HG03103 (cell line): ENCODE results near the gene DLGAP5.

ENCODE experiments used
- ATAC-seq: cut with Tn5 transposase; IDR thresholded peaks from one replicate; pipeline ENCODE4 v1.9.1; 2021; ENCODE audit warnings: low read depth; ENCODE audit not compliant: unreplicated experiment

Gene DLGAP5, protein sequence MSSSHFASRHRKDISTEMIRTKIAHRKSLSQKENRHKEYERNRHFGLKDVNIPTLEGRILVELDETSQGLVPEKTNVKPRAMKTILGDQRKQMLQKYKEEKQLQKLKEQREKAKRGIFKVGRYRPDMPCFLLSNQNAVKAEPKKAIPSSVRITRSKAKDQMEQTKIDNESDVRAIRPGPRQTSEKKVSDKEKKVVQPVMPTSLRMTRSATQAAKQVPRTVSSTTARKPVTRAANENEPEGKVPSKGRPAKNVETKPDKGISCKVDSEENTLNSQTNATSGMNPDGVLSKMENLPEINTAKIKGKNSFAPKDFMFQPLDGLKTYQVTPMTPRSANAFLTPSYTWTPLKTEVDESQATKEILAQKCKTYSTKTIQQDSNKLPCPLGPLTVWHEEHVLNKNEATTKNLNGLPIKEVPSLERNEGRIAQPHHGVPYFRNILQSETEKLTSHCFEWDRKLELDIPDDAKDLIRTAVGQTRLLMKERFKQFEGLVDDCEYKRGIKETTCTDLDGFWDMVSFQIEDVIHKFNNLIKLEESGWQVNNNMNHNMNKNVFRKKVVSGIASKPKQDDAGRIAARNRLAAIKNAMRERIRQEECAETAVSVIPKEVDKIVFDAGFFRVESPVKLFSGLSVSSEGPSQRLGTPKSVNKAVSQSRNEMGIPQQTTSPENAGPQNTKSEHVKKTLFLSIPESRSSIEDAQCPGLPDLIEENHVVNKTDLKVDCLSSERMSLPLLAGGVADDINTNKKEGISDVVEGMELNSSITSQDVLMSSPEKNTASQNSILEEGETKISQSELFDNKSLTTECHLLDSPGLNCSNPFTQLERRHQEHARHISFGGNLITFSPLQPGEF

DNA sequence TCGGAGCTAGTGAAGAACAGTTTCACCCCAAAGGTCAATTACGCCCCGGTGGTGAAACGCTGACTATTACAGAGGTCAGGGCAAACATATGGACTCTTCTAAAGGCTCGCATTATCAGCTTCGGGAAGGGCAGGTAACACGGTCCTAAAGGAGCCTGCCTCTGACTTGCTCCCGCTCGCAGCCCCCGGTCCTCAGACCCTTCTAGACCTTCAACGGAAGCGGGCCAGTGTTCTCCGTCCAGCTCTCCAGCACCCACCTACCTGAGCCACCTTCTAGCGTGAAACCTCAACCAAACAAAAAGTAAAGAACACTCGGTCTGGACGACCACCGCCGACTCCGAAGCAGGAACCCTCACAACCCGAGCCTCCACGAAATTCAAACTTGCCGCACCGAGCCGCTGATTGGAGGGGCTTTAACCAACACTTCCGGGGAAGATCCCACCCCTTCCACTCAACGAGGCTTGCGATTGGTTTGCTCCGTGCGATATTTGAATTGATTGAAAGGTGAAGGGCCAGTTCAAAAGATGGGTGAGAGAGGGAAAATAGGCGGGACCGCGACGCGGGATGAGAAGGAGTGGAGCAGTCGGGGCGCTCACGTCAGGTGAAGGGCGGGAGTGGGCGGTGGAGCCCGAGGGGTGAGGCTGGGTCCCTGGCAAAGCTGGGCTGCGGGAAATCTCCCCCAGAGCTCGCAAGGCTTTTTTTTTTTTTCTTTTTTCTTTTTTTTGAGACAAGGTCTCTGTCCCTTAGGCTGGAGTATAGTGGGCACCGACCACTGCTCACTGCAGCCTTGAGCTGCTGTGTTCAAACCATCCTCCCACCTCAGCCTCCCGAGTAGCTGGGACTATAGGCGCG lies at the start of gene DLGAP5:
Gene DLGAP5, minus strand, starts transcription at position 383 of the 851 bp plus-strand sequence. CDS start 2,406 bp downstream, outside the sequence.
- peak; percentile 94 for ATAC-seq

DNA sequence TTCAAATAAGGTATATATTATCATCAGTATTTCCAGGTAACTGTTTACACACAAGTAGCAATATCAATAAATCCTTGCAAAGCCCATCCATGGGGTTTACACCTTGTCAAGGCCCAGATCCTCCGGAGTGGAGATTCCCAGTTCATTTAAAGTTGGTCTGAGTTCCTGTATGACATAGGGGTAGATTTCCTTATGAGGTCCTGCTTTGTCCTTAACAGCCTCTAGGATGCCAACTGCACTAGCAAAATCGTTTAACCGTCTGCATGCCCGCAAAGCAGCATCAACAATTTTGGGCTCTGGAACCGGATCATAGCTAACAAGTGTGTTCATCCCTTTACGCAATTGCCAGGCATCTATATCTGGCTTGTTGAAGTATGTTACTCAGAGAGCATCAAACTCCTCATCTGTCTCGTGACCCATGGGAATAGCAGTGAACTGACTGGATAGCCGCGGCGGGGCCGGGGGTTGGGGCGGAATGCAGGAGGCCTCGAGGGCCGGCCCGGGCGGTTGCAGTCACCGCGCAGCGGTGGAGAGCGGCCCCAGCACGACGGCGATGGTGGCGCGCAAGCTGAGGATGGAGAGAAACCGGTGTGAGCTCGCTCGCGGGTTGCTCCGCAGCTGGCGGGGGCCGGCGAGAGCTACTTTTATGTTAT lies 49.3 kb upstream of the DLGAP5 start:
- ATAC-seq, result no peak

DNA sequence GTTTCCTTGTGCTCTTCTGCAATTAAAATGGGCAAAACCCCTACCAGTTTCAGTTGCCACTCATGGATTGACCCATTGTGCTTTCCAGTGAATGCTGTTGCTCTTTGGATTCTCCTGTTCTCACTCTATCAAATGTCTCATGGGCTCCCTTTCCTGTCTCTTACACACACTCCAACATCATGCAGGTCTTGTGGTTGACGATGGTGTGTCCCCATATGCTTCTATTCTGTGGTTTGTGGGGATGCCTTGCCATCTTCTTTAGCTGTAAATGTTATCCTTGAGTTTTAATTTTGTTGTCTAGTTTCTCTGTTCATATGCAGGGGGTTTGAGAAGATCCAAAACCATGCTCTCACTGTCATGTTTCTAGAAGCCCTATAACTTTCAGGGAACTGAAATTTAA lies 47.9 kb upstream of the DLGAP5 start:
- no peak for ATAC-seq

DNA sequence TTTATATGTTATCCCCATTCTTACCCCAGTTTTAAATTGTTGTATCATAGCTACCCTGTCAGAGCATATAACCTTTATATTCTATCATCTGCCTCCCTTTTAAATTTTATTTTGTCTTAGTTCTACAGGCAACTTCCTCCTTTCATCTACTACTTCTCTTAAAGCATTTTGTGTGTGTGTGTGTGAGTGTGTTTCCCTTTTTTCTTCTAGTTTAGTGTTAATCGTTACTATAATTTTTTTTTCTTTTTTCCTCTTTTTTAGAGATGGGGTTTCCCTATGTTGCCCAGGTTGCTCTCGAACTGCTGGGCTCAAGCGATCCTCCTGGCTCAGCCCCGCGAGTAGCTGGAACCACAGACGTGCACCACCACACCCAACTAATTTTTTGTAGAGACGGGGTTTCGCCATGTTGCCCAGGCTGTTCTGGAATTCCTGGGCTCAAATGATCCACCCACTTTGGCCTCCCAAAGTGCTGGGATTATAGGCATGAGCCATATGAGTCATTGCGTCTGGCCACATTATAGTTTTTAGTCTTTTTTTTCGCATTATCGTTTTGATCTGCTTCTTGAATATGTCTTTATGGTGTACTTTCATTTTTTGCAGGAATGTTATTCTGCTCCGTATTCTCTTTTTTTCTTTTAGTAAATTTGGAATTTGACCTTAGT lies 46.8 kb upstream of the DLGAP5 start:
- ATAC-seq, result no peak

DNA sequence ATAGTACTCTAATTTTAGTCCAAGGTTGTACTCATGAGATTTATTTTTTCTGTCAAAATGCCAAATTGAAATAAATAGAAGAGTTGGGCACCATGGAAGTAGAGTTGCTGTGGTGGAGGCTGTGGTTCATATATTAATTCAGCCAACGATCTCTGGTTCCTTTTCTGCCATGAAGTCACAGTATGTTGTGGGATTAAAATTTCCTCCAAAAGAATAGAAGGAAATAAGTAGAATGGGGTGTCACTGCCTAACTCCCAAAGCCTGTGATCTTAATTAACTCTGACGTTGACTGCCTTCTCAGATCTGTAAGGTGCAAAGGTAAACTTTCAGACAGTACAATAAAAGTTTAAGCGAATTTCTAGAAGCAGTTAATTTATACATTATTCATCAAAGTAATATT lies 42.2 kb upstream of the DLGAP5 start:
- ATAC-seq, result no peak

DNA sequence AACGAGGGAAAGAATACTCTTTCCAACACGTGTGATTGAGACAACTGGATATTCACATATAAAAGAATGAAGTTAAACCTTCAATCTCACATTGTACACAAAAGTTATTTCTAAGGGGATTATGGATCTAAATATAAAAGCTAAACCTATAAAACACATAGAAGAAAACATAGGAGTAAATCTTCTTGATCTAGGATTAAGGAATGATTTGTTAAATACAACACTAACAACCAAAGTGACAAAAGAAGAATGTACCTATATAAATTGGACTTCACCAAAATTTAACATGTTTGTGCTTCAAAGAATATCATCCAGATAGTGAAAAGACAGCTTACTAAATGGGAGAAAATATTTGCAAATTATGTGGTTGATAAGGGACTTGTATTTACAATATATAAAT lies 36.9 kb upstream of the DLGAP5 start:
- ATAC-seq, result no peak

DNA sequence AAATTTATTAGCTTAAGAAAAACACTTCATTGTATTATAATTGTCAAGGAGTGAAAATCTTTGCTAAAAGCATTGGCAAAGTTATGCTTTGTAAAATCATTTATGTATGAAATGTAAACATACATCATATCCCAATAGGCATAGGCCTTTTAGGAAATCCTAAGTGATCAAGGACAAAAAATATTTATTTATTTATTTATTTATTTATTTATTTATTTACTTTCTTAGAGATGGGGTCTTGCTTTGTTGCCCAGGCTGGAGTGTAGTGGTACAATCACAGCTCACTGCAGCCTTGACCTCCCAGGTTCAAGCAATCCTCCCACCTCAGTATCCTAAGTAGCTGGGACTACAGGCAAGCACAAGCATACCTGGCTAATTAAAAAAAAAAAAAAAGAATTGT lies 32.0 kb upstream of the DLGAP5 start:
- ATAC-seq, result no peak

DNA sequence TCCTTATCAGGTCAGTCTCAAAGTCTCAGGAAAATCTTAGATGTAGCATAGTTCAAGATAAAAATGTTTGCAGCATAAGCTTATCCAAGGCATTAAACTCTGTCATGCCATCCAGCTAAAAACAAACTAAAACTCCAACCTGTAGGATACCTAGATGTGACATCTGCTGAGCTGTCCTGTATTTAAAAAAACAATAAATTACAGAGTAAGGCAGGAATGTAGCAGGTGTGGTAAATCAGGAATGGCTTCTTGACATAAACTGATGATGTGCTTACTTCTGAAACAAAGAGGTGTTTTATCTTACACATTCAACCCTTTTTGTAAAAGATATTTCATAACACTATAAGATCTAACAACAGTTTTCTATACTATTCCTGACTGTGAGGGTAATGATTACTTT lies 30.6 kb upstream of the DLGAP5 start:
- no peak for ATAC-seq

DNA sequence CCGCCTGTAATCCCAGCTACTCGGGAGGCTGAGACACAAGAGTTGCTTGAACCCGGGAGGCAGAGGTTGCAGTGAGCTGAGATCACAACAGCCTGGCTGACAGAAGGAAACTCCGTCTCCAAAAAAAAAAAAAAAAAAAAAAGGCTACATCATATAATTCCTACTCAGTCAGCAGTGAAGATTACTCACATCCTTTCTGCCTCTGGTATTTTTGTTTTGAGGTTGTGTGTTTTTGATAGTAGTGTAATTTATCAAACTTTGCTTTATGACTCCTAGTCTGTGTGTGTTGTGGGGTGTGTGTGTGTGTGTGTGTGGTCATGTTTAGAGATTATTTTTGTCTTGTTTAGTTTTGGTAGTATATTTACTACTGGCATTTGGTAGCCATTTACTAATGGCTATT lies 29.8 kb upstream of the DLGAP5 start:
- no peak for ATAC-seq

DNA sequence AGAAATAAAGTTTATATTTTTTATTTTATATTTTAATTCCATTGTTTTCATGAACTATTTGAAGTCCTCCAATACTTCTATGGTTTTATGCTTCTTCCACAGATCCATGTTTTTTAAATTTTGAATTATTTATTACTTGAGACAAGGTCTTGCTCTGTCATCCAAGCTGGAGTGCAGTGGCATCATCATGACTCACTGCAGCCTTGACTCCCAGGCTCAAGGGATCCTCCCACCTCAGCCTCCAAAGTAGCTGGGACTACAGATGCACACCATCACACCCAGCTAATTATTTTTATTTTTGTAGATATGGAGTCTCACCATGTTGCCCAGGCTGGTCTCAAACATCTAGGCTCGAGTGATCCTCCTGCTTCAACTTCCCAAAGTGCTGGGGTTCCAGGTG lies 28.8 kb upstream of the DLGAP5 start:
- no peak for ATAC-seq

DNA sequence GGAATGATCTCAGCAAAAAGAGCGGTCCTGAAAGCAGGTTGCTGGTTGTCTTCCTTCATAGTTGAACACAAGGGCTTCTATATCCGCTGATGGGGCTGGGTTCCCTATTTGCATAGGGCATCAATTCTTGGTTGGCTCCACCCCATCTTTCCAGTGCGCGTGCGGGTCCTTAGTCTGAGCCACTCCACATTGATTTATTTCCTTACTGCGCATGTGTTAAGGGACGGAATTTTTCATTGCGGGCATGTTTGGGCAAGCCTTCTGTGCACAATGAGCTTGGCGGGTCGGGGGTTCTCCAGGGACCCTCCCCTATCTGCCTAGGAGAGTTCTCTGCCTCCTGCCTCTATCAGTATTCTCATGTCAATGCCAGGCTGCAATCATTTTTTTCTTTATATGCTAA lies 21.2 kb upstream of the DLGAP5 start:
- no peak for ATAC-seq

DNA sequence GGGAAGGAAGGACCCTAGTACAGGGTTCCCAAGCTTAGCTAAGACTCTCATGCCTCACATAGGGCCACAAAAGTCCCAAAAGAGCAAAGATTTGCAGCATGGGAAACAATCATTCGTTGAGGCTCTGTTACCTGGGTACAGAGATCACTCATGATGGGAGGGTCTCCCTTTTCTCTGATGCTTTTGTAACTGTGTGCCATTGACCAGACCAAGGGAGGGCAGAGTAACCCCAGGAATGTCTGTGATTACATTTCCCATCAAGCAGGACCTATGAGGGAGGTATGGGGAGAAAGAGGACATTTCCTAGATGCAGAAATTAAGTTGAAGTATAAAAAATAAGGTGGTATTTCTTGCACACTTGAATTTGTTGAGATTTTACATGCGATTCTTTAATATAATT lies 16.4 kb upstream of the DLGAP5 start:
- no peak for ATAC-seq

DNA sequence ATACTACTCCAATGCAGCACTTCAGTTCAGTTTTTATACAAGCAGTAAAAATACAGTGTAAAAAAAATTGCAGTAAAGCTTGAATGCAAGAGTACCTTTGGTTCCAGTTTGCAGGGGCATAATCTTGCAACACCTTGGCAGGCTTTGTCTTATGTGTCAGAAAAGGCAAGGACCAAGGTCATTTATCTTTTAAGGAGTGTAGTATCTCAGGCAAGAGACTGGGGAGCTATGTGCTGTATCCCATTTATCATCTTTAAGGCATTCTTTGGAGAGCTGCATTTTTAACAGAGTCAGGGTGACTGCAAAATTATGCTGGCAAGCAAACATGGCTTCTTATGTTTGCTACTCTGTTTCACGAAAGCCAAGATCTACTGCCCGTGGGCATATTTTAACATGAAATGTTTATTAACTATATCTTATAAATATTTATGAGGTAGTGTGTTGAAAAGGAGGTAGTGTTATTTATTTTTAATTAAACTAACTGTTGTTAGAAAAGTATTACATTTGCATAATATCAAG lies 14.8 kb upstream of the DLGAP5 start:
- no peak for ATAC-seq

DNA sequence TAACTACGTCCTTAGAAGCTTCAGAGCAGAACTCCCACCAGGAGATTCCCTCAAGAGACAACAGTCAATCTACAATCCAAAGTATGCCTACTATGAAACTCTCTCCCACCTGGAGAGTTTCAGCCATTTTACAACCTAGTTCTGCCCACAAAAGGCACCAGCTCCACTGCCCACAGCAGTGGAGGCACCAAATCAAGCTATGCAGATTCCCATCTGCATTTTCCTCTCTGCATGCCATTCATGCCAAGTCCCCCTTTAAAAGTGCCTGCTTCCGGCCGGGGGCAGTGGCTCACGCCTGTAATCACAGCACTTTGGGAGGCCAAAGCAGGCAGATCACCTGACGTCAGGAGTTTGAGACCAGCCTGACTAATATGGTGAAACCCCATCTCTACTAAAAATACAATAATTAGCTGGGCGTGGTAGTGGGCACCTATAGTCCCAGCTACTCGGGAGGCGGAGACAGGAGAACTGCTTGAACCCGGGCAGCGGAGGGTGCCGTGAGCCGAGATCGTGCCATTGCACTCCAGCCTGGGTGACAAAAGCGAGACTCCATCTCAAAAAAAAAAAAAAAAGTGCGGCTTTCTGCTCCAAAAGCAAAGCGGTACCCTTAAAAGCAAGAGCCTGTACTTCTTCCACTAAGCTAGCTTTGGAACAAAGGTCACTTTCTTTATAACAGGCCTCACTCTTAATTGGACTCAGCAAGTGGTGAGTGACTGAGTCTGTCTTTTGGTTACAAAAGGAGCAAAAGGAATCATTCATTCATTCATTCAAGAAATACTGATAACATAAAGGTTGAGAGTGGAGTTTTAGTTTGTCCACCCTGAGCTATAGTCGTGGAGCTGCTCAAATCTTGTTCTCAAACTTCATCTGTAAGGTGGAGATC lies 10.1 kb upstream of the DLGAP5 start:
- no peak for ATAC-seq

DNA sequence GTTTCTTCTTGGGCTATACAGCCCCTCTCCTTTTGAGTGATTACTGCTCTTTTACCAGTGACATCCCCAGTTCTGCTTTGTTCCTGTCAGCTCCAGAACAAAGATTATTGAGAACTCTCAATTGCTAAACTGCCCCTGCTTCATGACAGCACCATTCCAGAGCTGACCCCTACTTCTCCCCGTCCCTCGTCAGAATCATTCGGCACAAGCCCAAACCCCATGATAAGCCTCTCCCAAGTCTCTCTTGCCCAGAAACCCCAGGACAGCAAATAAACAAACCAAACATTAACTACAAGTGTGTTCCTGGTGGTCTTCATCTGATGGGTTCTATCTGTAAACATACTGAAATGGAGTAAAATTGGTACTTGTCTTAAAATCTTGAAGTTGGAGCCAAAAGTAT lies 9.3 kb upstream of the DLGAP5 start:
- no peak for ATAC-seq

DNA sequence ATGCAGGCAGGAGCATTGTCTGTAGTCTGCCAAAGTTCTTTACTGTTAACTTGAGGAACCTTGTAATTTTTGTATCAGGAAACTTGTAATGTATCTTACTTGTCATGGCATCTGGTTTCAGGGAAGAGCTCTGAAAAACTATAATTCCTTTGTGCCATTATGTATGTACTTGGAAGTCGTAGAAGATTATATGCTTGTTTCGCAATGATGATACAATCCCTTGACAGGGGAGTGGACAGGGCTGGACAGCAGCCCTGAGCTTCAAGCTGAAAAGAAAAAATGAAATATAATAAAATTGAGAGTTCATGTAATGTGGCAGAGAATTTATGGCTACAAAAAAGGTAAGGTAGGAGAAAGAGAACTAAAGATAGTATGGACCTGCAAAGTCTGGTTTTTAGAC lies 7.4 kb upstream of the DLGAP5 start:
- no peak for ATAC-seq

DNA sequence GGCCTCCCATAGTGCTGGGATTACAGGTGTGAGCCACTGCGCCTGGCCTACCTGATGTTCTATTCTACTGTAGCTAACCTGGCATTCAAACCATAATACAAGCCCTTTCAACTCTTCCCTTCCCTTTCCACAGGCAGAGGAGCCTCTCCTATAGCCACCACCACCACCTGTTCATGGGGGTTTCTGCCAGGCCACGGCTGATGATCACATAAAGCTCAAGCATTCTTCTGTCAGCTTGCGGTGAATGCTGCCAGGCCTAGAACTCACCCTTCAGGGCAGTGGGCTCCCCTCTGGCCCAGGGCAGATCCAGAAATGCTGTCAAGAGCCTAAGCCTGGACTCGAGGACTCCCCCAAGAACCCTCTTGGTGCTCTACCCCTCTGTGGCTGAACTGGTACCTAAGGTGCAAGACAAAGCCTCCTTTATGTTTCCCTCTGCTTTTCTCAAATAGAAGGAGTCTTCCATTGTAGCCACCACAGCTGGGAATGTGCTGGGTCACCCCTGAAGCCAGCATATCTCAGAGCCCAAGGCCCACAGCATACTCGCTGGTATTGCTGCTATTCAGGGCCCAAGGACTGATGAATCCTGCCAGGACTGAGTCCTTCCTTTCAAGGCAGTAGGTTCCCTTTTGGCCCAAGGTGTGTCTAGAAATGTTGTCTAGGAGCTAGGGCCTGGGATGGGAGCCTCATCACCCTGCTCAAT lies 3.4 kb upstream of the DLGAP5 start:
- ATAC-seq, result no peak

DNA sequence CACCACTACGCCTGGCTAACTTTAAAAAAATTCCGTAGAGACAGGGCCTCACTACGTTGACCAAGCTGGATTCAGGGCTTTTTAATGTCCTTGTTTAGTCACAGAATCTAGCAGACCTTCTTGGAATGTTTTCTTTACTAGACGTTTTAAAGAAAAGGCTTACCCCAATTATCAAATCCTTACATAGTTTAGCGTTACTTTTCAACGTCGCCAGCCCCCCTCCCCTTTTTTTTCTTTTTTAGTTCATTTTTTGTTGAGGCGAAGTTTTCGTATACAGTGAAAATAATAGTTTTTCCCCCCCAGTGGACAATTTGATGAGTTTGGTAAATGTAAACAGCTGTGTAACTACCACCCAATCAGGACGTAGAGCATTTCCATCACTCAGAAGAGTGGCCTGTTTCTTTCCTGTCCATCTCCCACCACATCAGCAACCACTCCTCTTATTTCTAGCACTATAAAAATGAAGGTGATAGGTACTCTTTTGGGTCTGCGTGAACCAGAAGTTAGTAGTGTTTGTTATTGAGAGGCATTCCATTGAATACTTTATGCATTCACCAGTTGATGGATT lies 753 bp upstream of the DLGAP5 start:
- ATAC-seq, result no peak
